GM19467 (cell line): ENCODE data around the gene EID2B.

Experiments
- ATAC-seq: cut with Tn5 transposase; IDR thresholded peaks from one replicate; pipeline ENCODE4 v1.9.1; 2021; ENCODE audit warnings: mild to moderate bottlenecking, moderate library complexity; ENCODE audit not compliant: unreplicated experiment

Gene EID2B

GRCh38 chr19:39533003-39533512 lies 406 bp upstream of the EID2B start:
- no peak for ATAC-seq

- no peak for ATAC-seq
Measured at GRCh38 chr19:39531834-39532232, 819 bp downstream of the EID2B start.

GRCh38 chr19:39525205-39525604 lies 7.4 kb downstream of the EID2B start:
- no peak for ATAC-seq

GRCh38 chr19:39524495-39524894 lies 8.2 kb downstream of the EID2B start:
- ATAC-seq = no peak

GRCh38 chr19:39520541-39521484 lies 11.8 kb downstream of the EID2B start:
- no peak for ATAC-seq

- no peak for ATAC-seq
Measured at GRCh38 chr19:39518975-39519374, 13.7 kb downstream of the EID2B start.

GRCh38 chr19:39518458-39518857 lies 14.2 kb downstream of the EID2B start:
- ATAC-seq = no peak

GRCh38 chr19:39517432-39517831 lies 15.2 kb downstream of the EID2B start:
- ATAC-seq = no peak

GRCh38 chr19:39516270-39516669 lies 16.4 kb downstream of the EID2B start:
- no peak for ATAC-seq

GRCh38 chr19:39515551-39516191 lies 17.0 kb downstream of the EID2B start:
- no peak for ATAC-seq

GRCh38 chr19:39514840-39515550 lies 17.7 kb downstream of the EID2B start, which contains the start of gene SELENOV:
SELENOV (plus strand) TSS chr19:39515139; CDS start chr19:39515213, 74 bp downstream.
- no peak for ATAC-seq

- ATAC-seq = no peak
Measured at GRCh38 chr19:39512988-39513387, 19.7 kb downstream of the EID2B start.

- ATAC-seq = no peak
Measured at GRCh38 chr19:39509233-39509632, 23.4 kb downstream of the EID2B start.

GRCh38 chr19:39508629-39509028 lies 24.0 kb downstream of the EID2B start:
- no peak for ATAC-seq

- no peak for ATAC-seq
Measured at GRCh38 chr19:39507715-39508364, 24.8 kb downstream of the EID2B start.

- no peak for ATAC-seq
Measured at GRCh38 chr19:39506944-39507714, 25.5 kb downstream of the EID2B start.

- no peak for ATAC-seq
Measured at GRCh38 chr19:39506598-39506943, 26.1 kb downstream of the EID2B start.

GRCh38 chr19:39502640-39503417 lies 29.8 kb downstream of the EID2B start:
- ATAC-seq = no peak

GRCh38 chr19:39501340-39501739 lies 31.3 kb downstream of the EID2B start:
- no peak for ATAC-seq
